GM12878 (cell line): ENCODE data around the gene DYSF. TPM values are rescaled to one million over a fixed set of nuclear protein-coding genes. Genes with fewer than 3 reads are reported as not detected.

ENCODE experiments used
- ATAC-seq: fragments of 200-7000 bp; cut with Tn5 transposase; 3 replicates; pipeline ENCODE4 v1.9.1; 2020; ENCODE audit warnings: mild to moderate bottlenecking, moderate library complexity
- BruUV-seq: library from RNA; stranded (reverse); fragments of 400-500 nt; replicated peaks from 2 replicates; lab custom pipeline; 2021; lab: Mats Ljungman, UMichigan
- CTCF ChIA-PET: fragments of 300-600 bp; sonication (Branson Sonifier 250); formaldehyde crosslinking; extraction: SDS; loops from one replicate; lab custom pipeline; 2021; ENCODE audit warnings: inconsistent platforms; lab: Yijun Ruan, JAX
- POLR2A ChIA-PET: fragments of 350-600 bp; formaldehyde crosslinking; extraction: SDS; loops from one replicate; lab custom pipeline; 2021; ENCODE audit warnings: inconsistent platforms; lab: Charles Lee
- RAD21 ChIA-PET: fragments of 300-600 bp; sonication (Branson Sonifier 250); formaldehyde crosslinking; loops from one replicate; lab custom pipeline; 2023; ENCODE audit warnings: antibody characterized with exemption; ENCODE audit not compliant: unreplicated experiment; lab: Charles Lee
- SMC1A ChIA-PET: fragments of 300-600 bp; sonication (Branson Sonifier 250); formaldehyde crosslinking; loops from one replicate; lab custom pipeline; 2023; ENCODE audit not compliant: unreplicated experiment, uncharacterized antibody; lab: Charles Lee
- DNase-seq: peaks from one replicate; pipeline ENCODE4 v3.0.0-alpha.2; 2011; ENCODE audit warnings: low read depth, low spot score
- FAIRE-seq: peaks from 3 replicates; lab custom pipeline; 2011; peaks lifted over from hg19 to GRCh38; lab: Jason Lieb, UNC
- H2AFZ ChIP-seq: 2 replicates; pipeline ENCODE4 v1.6.0; 2011; ENCODE audit warnings: low read depth, low read length, control low read depth; ENCODE audit not compliant: control insufficient read depth
- H3K27ac ChIP-seq: 2 replicates; pipeline ENCODE4 v1.5.1; 2011; ENCODE audit warnings: control low read depth; ENCODE audit not compliant: control insufficient read depth, insufficient read depth
- H3K27me3 ChIP-seq, 2 experiments: replicated peaks in 1 of 2; 2 replicates each; pipeline versions ENCODE4 v1.6.0 to v1.6.1; 2011; ENCODE audit warnings: low read length in 1 of 2; ENCODE audit not compliant: control insufficient read depth in 2 of 2, insufficient read depth in 2 of 2
- H3K36me3 ChIP-seq, 2 experiments: 2 replicates each; pipeline ENCODE4 v1.5.1; 2011; ENCODE audit warnings: low read length in 1 of 2; ENCODE audit not compliant: control insufficient read depth in 2 of 2, insufficient read depth in 2 of 2
- H3K4me1 ChIP-seq: 2 replicates; pipeline ENCODE4 v1.6.1; 2011; ENCODE audit warnings: mild to moderate bottlenecking, low read length, moderate library complexity, mixed read lengths; ENCODE audit not compliant: control insufficient read depth, insufficient read depth
- H3K4me2 ChIP-seq: 2 replicates; pipeline ENCODE4 v1.6.0; 2011; ENCODE audit warnings: control low read depth; ENCODE audit not compliant: control insufficient read depth, insufficient read depth
- H3K4me3 ChIP-seq: fragments of 200-600 bp; sonication (generic); 2 replicates; pipeline ENCODE4 v1.5.1; 2016
- H3K79me2 ChIP-seq: 2 replicates; pipeline ENCODE4 v1.6.0; 2011; ENCODE audit warnings: low read length; ENCODE audit not compliant: control insufficient read depth, insufficient read depth
- H3K9ac ChIP-seq: 2 replicates; pipeline ENCODE4 v1.8.0; 2011; ENCODE audit warnings: low read length, control low read depth, mixed read lengths; ENCODE audit not compliant: control insufficient read depth, insufficient read depth
- H3K9me3 ChIP-seq: replicated peaks from 3 replicates; pipeline ENCODE4 v1.5.1; 2011; ENCODE audit warnings: mild to moderate bottlenecking, low read length; ENCODE audit not compliant: control insufficient read depth, insufficient read depth
- H4K20me1 ChIP-seq: 2 replicates; pipeline ENCODE4 v1.6.0; 2011; ENCODE audit not compliant: control insufficient read depth, insufficient read depth
- CEBPB ChIP-seq, 2 experiments: fragments of 150-350 bp in 1 of 2; IDR thresholded peaks; 2 replicates each; pipeline ENCODE4 v1.6.1; 2012 to 2014; ENCODE audit warnings: low read depth in 2 of 2, low read length in 2 of 2, borderline replicate concordance in 1 of 2, inconsistent platforms in 1 of 2
- RUNX3 ChIP-seq: IDR thresholded peaks from 2 replicates; pipeline ENCODE4 v1.6.1; 2012; ENCODE audit warnings: low read length, inconsistent platforms
- SRF ChIP-seq, 2 experiments: IDR thresholded peaks; 2 replicates each; pipeline ENCODE4 v1.6.1; 2011; ENCODE audit warnings: low read depth in 2 of 2, low read length in 2 of 2, mild to moderate bottlenecking in 1 of 2, moderate library complexity in 1 of 2
- YBX1 ChIP-seq: fragments of 450-650 bp; IDR thresholded peaks from 2 replicates; pipeline ENCODE4 v1.6.1; 2016; ENCODE audit warnings: antibody characterized with exemption
- YY1 ChIP-seq: IDR thresholded peaks from 2 replicates; pipeline ENCODE4 v1.6.1; 2011; ENCODE audit warnings: low read depth, mild to moderate bottlenecking, low read length
- ZBTB11 ChIP-seq: fragments of 450-650 bp; formaldehyde crosslinking; IDR thresholded peaks from 2 replicates; pipeline ENCODE4 v1.5.0; 2022; ENCODE audit warnings: mild to moderate bottlenecking, missing genetic modification characterization
- ZBTB4 ChIP-seq: fragments of 450-650 bp; formaldehyde crosslinking; IDR thresholded peaks from 2 replicates; pipeline ENCODE4 v1.4.0; 2022; ENCODE audit warnings: mild to moderate bottlenecking, moderate library complexity
- ZNF217 ChIP-seq: fragments of 450-650 bp; IDR thresholded peaks from 2 replicates; pipeline ENCODE4 v1.6.1; 2017; ENCODE audit warnings: antibody characterized with exemption, mild to moderate bottlenecking
- WGBS: methylation state at CpG from one replicate; pipeline ENCODE4 v1.1.6; 2016; ENCODE audit warnings: low lambda C conversion rate; ENCODE audit not compliant: insufficient replicate concordance, insufficient coverage; ENCODE audit errors: missing lambda C conversion rate; 5-methylcytosine and 5-hydroxymethylcytosine counted together
- in situ Hi-C: fragments of 300-500 bp; cut with MboI; formaldehyde crosslinking; loops from 9 replicates; pipeline ENCODE4 v1.14.3; 2018; ENCODE audit warnings: mixed read lengths
- intact Hi-C: fragments of 100-400 bp; cut with micrococcal nuclease; formaldehyde crosslinking; loops from one replicate; pipeline ENCODE4 v1.14.2; 2022; ENCODE audit not compliant: unreplicated experiment
- polyA plus RNA-seq, 11 experiments: library from polyadenylated mRNA; depleted of rRNA in 4 of 11; unstranded in 6 of 11; stranded (reverse) in 5 of 11; fragments of >200 nt; fragmentation: Nextera tagmentation in 4 of 11; fragmentation: Illumina TruSeq in 1 of 11; extraction: Ambion mirVana in 4 of 11; extraction: Trizol in 1 of 11; gene quantifications; 1 replicate in 1 of 11; 2 replicates in 10 of 11; pipeline versions ENCODE4 v1.2.1 to v1.2.3, GENCODE V29; 2011 to 2016; ENCODE audit warnings: inconsistent platforms in 2 of 11, missing spikeins in 2 of 11, low read depth in 1 of 11
- total RNA-seq, 4 experiments: library from RNA; depleted of rRNA in 3 of 4; stranded (reverse); fragments of >200 nt in 3 of 4; fragmentation: Illumina TruSeq in 1 of 4; extraction: Trizol in 1 of 4; gene quantifications; 2 replicates each; pipeline versions ENCODE4 v1.2.1 to v1.2.3, GENCODE V29; 2013 to 2021

DYSF gene
- total and polyA plus RNA-seq, 10 of the 15 experiments (the other 5 are each of a cell fraction or from before 2014, with no cell fraction given): under 0.01 to 0.15 (median 0.03) TPM; not detected in 7

GRCh38 chr2:71715951-71716696, 262.8 kb downstream of the DYSF start:
- ChIA-PET POLR2A (no interaction called here), SMC1A (no interaction called here), CTCF (no interaction called here), RAD21 (no interaction called here)
- Histone ChIP-seq H3K79me2 (no peaks in the 10 kb centered on the region), H3K4me1 (no peaks in the 10 kb centered on the region), H3K9me3 (no peaks in the 10 kb centered on the region), H3K36me3 (no peaks in the 10 kb centered on the region), H3K4me2 (no peak overlapping the region), H2AFZ (no peak overlapping the region), H3K4me3 (no peak overlapping the region), H4K20me1 (no peaks in the 10 kb centered on the region), H3K27ac (no peak overlapping the region), H3K27me3 (no peaks in the 10 kb centered on the region; a peak in 1 of 4 replicates), H3K9ac (no peak overlapping the region)
- FAIRE-seq: no peak
- TF ChIP-seq YY1 (no peak), CEBPB (IDR thresholded peaks at IDR 0.05; ENCODE audit: borderline replicate concordance in 1 of 2, low read depth in 2 of 2, low read length in 2 of 2) (no peak)
- in situ Hi-C loops: no loop called here
- intact Hi-C loops: no loop called here
- ATAC-seq: no peak
- BruUV-seq: no TSS peak
- 9% methylated on average over 4 of the region's 4 CpGs for WGBS
- DNase-seq: no peak

GRCh38 chr2:71716697-71717624, 263.6 kb downstream of the DYSF start:
- Histone ChIP-seq H3K4me3 (no peak overlapping the region), H3K9ac (no peak overlapping the region), H3K4me1 (no peaks in the 10 kb centered on the region), H3K27me3 (no peaks in the 10 kb centered on the region; a peak in 1 of 4 replicates), H3K9me3 (no peaks in the 10 kb centered on the region), H3K79me2 (no peaks in the 10 kb centered on the region), H2AFZ (no peak overlapping the region), H3K27ac (no peak overlapping the region), H3K36me3 (no peaks in the 10 kb centered on the region), H4K20me1 (no peaks in the 10 kb centered on the region), H3K4me2 (no peak overlapping the region)
- DNase-seq (no peak), ATAC-seq (no peak), FAIRE-seq (no peak)
- WGBS: 34% methylated on average over 17 of the region's 17 CpGs
- CTCF ChIA-PET: no interaction called here
- in situ Hi-C loops: no loop called here
- intact Hi-C loops: no loop called here
- BruUV-seq: no TSS peak
- SMC1A ChIA-PET: no interaction called here
- POLR2A ChIA-PET: no interaction called here
- RAD21 ChIA-PET: no interaction called here
- TF ChIP-seq ZNF217: no peak
- no peak for TF ChIP-seq RUNX3
- TF ChIP-seq SRF (IDR thresholded peaks at IDR 0.05; ENCODE audit: low read depth in 2 of 2, low read length in 2 of 2): no peak
- no peak for TF ChIP-seq YBX1
- TF ChIP-seq ZBTB4 (CRISPR knock-in tag): no peak
- no peak for TF ChIP-seq ZBTB11 (CRISPR knock-in tag)
